ENCODE data around the gene CCDC102A. TPM values are rescaled to one million over a fixed set of nuclear protein-coding genes. Genes with fewer than 3 reads are reported as not detected.

CCDC102A gene
- total and polyA plus RNA-seq, 10 of the 15 experiments (the other 5 are each of a cell fraction or from before 2014, with no cell fraction given): 0.03 to 5.9 (median 2.4) TPM

DNA sequence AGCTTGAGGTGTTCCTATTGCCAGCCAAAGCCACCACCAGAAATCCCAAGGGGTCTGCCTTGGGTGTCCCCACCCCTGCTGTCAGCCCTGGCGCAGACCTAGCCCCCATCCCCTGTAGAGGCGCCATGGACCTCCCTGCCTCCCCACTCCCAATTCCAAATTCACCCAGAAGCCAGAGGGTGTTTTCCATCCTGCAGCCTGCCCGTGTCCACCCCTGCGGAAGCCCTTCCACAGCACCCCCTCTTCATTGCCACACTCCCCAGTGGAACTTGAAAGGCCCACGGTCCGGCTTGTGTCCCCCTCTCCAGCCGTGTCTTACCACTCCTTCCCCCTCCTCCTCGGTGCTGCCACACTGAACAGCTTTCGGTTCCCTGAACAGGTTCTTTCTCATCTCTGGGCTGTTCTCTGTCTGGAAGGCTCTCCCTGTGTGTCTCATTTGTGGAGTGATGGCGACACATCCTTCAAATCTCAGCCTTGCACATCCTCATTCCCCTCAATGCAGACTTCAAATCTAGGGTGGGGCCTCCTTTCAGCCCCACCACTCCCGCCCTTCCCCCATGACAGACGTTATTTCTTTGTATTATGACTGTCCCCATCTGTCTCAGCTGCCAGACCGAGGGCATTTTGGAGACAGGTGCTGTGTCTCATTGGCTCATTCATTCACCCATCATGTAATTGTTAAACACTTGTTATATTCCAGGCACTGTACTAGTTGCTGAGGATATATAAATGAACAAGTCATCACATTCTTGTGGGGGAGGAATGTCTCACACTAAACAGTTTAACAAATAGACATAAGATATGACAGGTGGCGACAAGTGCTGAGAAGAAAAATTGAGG, 42.4 kb upstream of the CCDC102A start:
- intact Hi-C loops (cut with micrococcal nuclease; ENCODE audit: unreplicated experiment): loop anchor here (5.0 kb wide), 2 partner anchors 159 to 429 kb away; partner anchors contain the start of gene KATNB1
- SMC1A ChIA-PET (ENCODE audit: uncharacterized antibody, unreplicated experiment): interaction anchor here (0.7 to 5.2 kb wide), 7 partner anchors 12 to 68 kb away, joined by 3 to 54 read pairs (median 3); partner anchors contain the start of gene CCDC102A
- DNase-seq (ENCODE audit: low read depth, low spot score) (no peak), FAIRE-seq (no peak), ATAC-seq (no peak)
- TF ChIP-seq, protein P1, sequence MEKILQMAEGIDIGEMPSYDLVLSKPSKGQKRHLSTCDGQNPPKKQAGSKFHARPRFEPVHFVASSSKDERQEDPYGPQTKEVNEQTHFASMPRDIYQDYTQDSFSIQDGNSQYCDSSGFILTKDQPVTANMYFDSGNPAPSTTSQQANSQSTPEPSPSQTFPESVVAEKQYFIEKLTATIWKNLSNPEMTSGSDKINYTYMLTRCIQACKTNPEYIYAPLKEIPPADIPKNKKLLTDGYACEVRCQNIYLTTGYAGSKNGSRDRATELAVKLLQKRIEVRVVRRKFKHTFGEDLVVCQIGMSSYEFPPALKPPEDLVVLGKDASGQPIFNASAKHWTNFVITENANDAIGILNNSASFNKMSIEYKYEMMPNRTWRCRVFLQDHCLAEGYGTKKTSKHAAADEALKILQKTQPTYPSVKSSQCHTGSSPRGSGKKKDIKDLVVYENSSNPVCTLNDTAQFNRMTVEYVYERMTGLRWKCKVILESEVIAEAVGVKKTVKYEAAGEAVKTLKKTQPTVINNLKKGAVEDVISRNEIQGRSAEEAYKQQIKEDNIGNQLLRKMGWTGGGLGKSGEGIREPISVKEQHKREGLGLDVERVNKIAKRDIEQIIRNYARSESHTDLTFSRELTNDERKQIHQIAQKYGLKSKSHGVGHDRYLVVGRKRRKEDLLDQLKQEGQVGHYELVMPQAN (conservative IDR thresholded peaks at IDR 0.05): no peak
- 0 out of 2 replicates have a peak, but pooled peaks have one; percentile 52 for TF ChIP-seq POLR2A (IDR thresholded peaks at IDR 0.05; ENCODE audit: low read depth, low read length)
- Histone ChIP-seq H2AFZ (ENCODE audit: control insufficient read depth, low read depth, low read length) (no peak overlapping the region), H3K79me2 (ENCODE audit: control insufficient read depth, insufficient read depth, low read length) (no peaks in the 10 kb centered on the region), H3K9me3 (replicated peaks; ENCODE audit: control insufficient read depth, insufficient read depth, low read length) (no peaks in the 10 kb centered on the region), H3K4me2 (ENCODE audit: control insufficient read depth, insufficient read depth) (no peak overlapping the region), H3K4me1 (ENCODE audit: control insufficient read depth, insufficient read depth, low read length) (no peaks in the 10 kb centered on the region), H3K4me3 (no peak overlapping the region), H4K20me1 (ENCODE audit: control insufficient read depth, insufficient read depth) (no peaks in the 10 kb centered on the region), H3K27ac (ENCODE audit: control insufficient read depth, insufficient read depth) (no peak overlapping the region), H3K9ac (ENCODE audit: control insufficient read depth, insufficient read depth, low read length) (no peak overlapping the region), H3K27me3 (replicated peaks in 1 of 2; ENCODE audit: control insufficient read depth in 2 of 2, insufficient read depth in 2 of 2, low read length in 1 of 2) (no peaks in the 10 kb centered on the region), H3K36me3 (ENCODE audit: control insufficient read depth in 2 of 2, insufficient read depth in 2 of 2, low read length in 1 of 2) (no peaks in the 10 kb centered on the region; a peak in 4 of 4 replicates)
- no TSS peak for BruUV-seq (replicated peaks)
- WGBS (ENCODE audit: insufficient coverage, insufficient replicate concordance, low lambda C conversion rate, missing lambda C conversion rate): 74% methylated on average over 14 of the region's 14 CpGs
- POLR2A ChIA-PET: no interaction called here
- CTCF ChIA-PET: interaction anchor here (0.6 to 6.1 kb wide), 8 partner anchors 8 to 421 kb away, joined by 3 to 118 read pairs (median 4); partner anchors contain the start of gene KATNB1
- in situ Hi-C loops (cut with MboI): no loop called here
- RAD21 ChIA-PET (ENCODE audit: unreplicated experiment): interaction anchor here (0.7 to 2.0 kb wide), 2 partner anchors 23 to 69 kb away, joined by 3 to 11 read pairs; no protein-coding TSS in a partner anchor

Data from GM12878 (cell line).